GM23338 (cell line): ENCODE data around the gene AP3D1. TPM values are rescaled to one million over a fixed set of nuclear protein-coding genes. Genes with fewer than 3 reads are reported as not detected.

Experiments
- ATAC-seq: fragments of 200-7000 bp; cut with Tn5 transposase; 3 replicates; pipeline ENCODE4 v1.9.1; 2020
- DNase-seq: peaks from one replicate; pipeline ENCODE4 v3.0.0-alpha.2; 2015; ENCODE audit warnings: low spot score
- H2AFZ ChIP-seq: fragments of 200-600 bp; sonication (generic); 2 replicates; pipeline ENCODE4 v1.8.0; 2016; ENCODE audit warnings: antibody characterized with exemption, mild to moderate bottlenecking, moderate library complexity
- H3F3A ChIP-seq: fragments of 200-600 bp; sonication (generic); replicated peaks from 2 replicates; pipeline ENCODE4 v1.8.0; 2017; ENCODE audit warnings: antibody characterized with exemption, mixed run types, low read depth
- H3K27ac ChIP-seq: fragments of 200-600 bp; sonication (generic); 2 replicates; pipeline ENCODE4 v1.6.1; 2016; ENCODE audit warnings: low read depth
- H3K27me3 ChIP-seq: fragments of 200-600 bp; sonication (generic); 2 replicates; pipeline ENCODE4 v1.8.0; 2016; ENCODE audit warnings: mild to moderate bottlenecking, mixed run types, moderate library complexity; ENCODE audit not compliant: insufficient read depth
- H3K36me3 ChIP-seq: fragments of 200-600 bp; sonication (generic); 2 replicates; pipeline ENCODE4 v1.8.0; 2016; ENCODE audit warnings: mild to moderate bottlenecking; ENCODE audit not compliant: insufficient read depth
- H3K4me1 ChIP-seq: fragments of 200-600 bp; sonication (generic); 2 replicates; pipeline ENCODE4 v1.8.0; 2016; ENCODE audit warnings: mild to moderate bottlenecking, moderate library complexity; ENCODE audit not compliant: insufficient read depth
- H3K4me2 ChIP-seq: fragments of 200-600 bp; sonication (generic); 2 replicates; pipeline ENCODE4 v1.7.1; 2017; ENCODE audit warnings: mixed run types
- H3K4me3 ChIP-seq: fragments of 200-600 bp; sonication (generic); 2 replicates; pipeline ENCODE4 v1.6.1; 2016; ENCODE audit warnings: mixed run types
- H3K79me2 ChIP-seq: fragments of 200-600 bp; sonication (generic); replicated peaks from 2 replicates; pipeline ENCODE4 v1.8.0; 2017; ENCODE audit warnings: mild to moderate bottlenecking; ENCODE audit not compliant: insufficient read depth
- H3K9me2 ChIP-seq: fragments of 200-600 bp; sonication (generic); 2 replicates; pipeline ENCODE4 v1.8.0; 2017; ENCODE audit not compliant: insufficient read depth
- H4K20me1 ChIP-seq: fragments of 200-600 bp; sonication (generic); replicated peaks from 2 replicates; pipeline ENCODE4 v1.8.0; 2017; ENCODE audit warnings: mild to moderate bottlenecking; ENCODE audit not compliant: insufficient read depth
- H3K27ac Mint-ChIP-seq: 2 replicates; pipeline ENCODE4 v1.8.0; 2020; ENCODE audit warnings: inconsistent platforms, mild to moderate bottlenecking, moderate library complexity, mixed read lengths
- H3K27me3 Mint-ChIP-seq: 3 replicates; pipeline ENCODE4 v1.8.0; 2022; ENCODE audit warnings: low read depth, mild to moderate bottlenecking, moderate library complexity, mixed read lengths, inconsistent platforms; ENCODE audit not compliant: insufficient read depth, poor library complexity
- H3K36me3 Mint-ChIP-seq: 3 replicates; pipeline ENCODE4 v1.8.0; 2021; ENCODE audit warnings: low read depth, mild to moderate bottlenecking, inconsistent platforms, moderate library complexity, mixed read lengths
- H3K4me1 Mint-ChIP-seq: 3 replicates; pipeline ENCODE4 v1.8.0; 2020; ENCODE audit warnings: mild to moderate bottlenecking, inconsistent platforms, mixed read lengths
- H3K4me3 Mint-ChIP-seq: 3 replicates; pipeline ENCODE4 v1.8.0; 2021; ENCODE audit warnings: moderate library complexity, mild to moderate bottlenecking, inconsistent platforms, mixed read lengths
- H3K9me3 Mint-ChIP-seq: 3 replicates; pipeline ENCODE4 v1.8.0; 2020; ENCODE audit warnings: moderate library complexity, mild to moderate bottlenecking, inconsistent platforms, mixed read lengths
- CTCF ChIP-seq, 2 experiments: fragments of 200-600 bp in 1 of 2; sonication (generic) in 1 of 2; conservative IDR thresholded peaks; 2 replicates each; pipeline versions ENCODE4 v1.5.1 to v1.6.1; 2016 to 2017; ENCODE audit warnings: antibody characterized with exemption in 2 of 2, low read depth in 2 of 2, mild to moderate bottlenecking in 2 of 2, moderate library complexity in 1 of 2
- EZH2 ChIP-seq: fragments of 200-600 bp; sonication (generic); IDR thresholded peaks from one replicate; pipeline ENCODE4 v1.8.0; 2017; ENCODE audit warnings: antibody characterized with exemption, mild to moderate bottlenecking, low read depth; ENCODE audit not compliant: unreplicated experiment
- EZH2phosphoT487 ChIP-seq: fragments of 200-600 bp; sonication (generic); IDR thresholded peaks from one replicate; pipeline ENCODE4 v1.8.1; 2018; ENCODE audit warnings: antibody characterized with exemption; ENCODE audit not compliant: unreplicated experiment
- JUNB ChIP-seq: IDR thresholded peaks from one replicate; pipeline ENCODE4 v1.6.1; 2016; ENCODE audit warnings: antibody characterized with exemption; ENCODE audit not compliant: unreplicated experiment
- NANOG ChIP-seq: IDR thresholded peaks from 2 replicates; pipeline ENCODE4 v1.6.1; 2016; ENCODE audit warnings: antibody characterized with exemption, borderline replicate concordance
- POLR2AphosphoS5 ChIP-seq: IDR thresholded peaks from 2 replicates; pipeline ENCODE4 v1.6.1; 2016; ENCODE audit warnings: antibody characterized with exemption, low read depth
- STAT1 ChIP-seq: IDR thresholded peaks from one replicate; pipeline ENCODE4 v1.6.1; 2016; ENCODE audit warnings: antibody characterized with exemption; ENCODE audit not compliant: unreplicated experiment
- ZNF331 ChIP-seq: fragments of 250-450 bp; sonication (Bioruptor Pico); IDR thresholded peaks from 2 replicates; pipeline ENCODE4 v1.5.0; 2020; ENCODE audit warnings: low read depth, mild to moderate bottlenecking, moderate library complexity
- polyA plus RNA-seq: library from polyadenylated mRNA; unstranded; fragments of >200 nt; fragmentation: Nextera tagmentation; extraction: Ambion mirVana; gene quantifications from 2 replicates; pipeline ENCODE4 v1.2.1, GENCODE V29; 2016
- total RNA-seq: library from RNA; depleted of rRNA; stranded (reverse); fragments of >200 nt; shearing (Covaris generic); gene quantifications from 2 replicates; pipeline ENCODE4 v1.2.3, GENCODE V29; 2014
- TF ChIP-seq, protein P1 (sequence below): IDR thresholded peaks from one replicate; pipeline ENCODE4 v1.6.1; 2018; ENCODE audit warnings: antibody characterized with exemption; ENCODE audit not compliant: unreplicated experiment

Gene AP3D1
- total and polyA plus RNA-seq, 2 experiments from 2014 or later: 101 to 236 TPM

GRCh38 chr19:2080336-2080988 is 70.9 kb downstream of the AP3D1 start (continued):
- TF ChIP-seq CTCF (conservative IDR thresholded peaks at IDR 0.05; ENCODE audit: low read depth in 2 of 2): no peak
- TF ChIP-seq JUNB: no peak
- TF ChIP-seq STAT1: no peak
- TF ChIP-seq, protein P1, sequence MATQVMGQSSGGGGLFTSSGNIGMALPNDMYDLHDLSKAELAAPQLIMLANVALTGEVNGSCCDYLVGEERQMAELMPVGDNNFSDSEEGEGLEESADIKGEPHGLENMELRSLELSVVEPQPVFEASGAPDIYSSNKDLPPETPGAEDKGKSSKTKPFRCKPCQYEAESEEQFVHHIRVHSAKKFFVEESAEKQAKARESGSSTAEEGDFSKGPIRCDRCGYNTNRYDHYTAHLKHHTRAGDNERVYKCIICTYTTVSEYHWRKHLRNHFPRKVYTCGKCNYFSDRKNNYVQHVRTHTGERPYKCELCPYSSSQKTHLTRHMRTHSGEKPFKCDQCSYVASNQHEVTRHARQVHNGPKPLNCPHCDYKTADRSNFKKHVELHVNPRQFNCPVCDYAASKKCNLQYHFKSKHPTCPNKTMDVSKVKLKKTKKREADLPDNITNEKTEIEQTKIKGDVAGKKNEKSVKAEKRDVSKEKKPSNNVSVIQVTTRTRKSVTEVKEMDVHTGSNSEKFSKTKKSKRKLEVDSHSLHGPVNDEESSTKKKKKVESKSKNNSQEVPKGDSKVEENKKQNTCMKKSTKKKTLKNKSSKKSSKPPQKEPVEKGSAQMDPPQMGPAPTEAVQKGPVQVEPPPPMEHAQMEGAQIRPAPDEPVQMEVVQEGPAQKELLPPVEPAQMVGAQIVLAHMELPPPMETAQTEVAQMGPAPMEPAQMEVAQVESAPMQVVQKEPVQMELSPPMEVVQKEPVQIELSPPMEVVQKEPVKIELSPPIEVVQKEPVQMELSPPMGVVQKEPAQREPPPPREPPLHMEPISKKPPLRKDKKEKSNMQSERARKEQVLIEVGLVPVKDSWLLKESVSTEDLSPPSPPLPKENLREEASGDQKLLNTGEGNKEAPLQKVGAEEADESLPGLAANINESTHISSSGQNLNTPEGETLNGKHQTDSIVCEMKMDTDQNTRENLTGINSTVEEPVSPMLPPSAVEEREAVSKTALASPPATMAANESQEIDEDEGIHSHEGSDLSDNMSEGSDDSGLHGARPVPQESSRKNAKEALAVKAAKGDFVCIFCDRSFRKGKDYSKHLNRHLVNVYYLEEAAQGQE: no peak

DNA sequence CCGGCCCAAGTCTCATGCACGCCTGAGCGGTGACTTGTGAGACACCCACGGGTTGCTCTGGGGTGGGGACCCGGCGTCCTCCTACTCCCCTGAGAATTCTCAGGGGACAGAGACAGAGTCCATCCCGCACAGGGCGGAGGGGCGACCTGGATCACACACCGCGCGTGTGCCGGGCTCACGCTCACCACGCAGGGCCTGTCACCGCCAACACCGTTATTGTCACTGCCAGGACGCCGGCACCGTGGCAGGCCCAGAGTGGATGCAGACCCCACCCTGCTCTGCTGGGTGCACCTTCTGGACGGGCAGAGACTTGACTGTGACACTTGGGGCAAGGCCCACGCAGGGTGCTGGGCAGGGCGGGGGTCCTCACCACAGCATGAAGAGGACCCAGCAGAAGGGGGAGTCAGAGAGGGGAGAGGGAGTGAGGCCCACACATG is 71.5 kb downstream of the AP3D1 start:
- Mint-ChIP-seq H3K4me1 (no peaks in the 10 kb centered on the region), H3K27me3 (peaks cover 4% of the 10 kb centered on the region), H3K27ac (no peak overlapping the region), H3K9me3 (no peaks in the 10 kb centered on the region), H3K4me3 (no peak overlapping the region), H3K36me3 (no peaks in the 10 kb centered on the region)
- Histone ChIP-seq H3F3A (peaks cover 2% of the 10 kb centered on the region; the same call in 1 of the 2 replicates), H2AFZ (no peak overlapping the region), H3K4me2 (no peak overlapping the region), H3K79me2 (no peaks in the 10 kb centered on the region), H3K27ac (no peak overlapping the region), H3K4me3 (no peak overlapping the region), H3K4me1 (no peaks in the 10 kb centered on the region), H3K27me3 (no peaks in the 10 kb centered on the region), H4K20me1 (no peaks in the 10 kb centered on the region), H3K36me3 (no peaks in the 10 kb centered on the region; the same call in 1 of the 2 replicates), H3K9me2 (no peaks in the 10 kb centered on the region)
- ATAC-seq: no peak
- DNase-seq: no peak
- TF ChIP-seq ZNF331 (CRISPR knock-in tag) (no peak), EZH2 (no peak), STAT1 (no peak), EZH2phosphoT487 (no peak), POLR2AphosphoS5 (no peak), CTCF (conservative IDR thresholded peaks at IDR 0.05; ENCODE audit: low read depth in 2 of 2) (no peak), NANOG (no peak), JUNB (no peak)
- TF ChIP-seq, protein P1: no peak
